ENCODE data around the gene SHROOM1. TPM values are rescaled to one million over a fixed set of nuclear protein-coding genes. Genes with fewer than 3 reads are reported as not detected.

The SHROOM1 gene
- total and polyA plus RNA-seq, 9 donors: 3.8 to 22.4 (median 8.5) TPM

DNA sequence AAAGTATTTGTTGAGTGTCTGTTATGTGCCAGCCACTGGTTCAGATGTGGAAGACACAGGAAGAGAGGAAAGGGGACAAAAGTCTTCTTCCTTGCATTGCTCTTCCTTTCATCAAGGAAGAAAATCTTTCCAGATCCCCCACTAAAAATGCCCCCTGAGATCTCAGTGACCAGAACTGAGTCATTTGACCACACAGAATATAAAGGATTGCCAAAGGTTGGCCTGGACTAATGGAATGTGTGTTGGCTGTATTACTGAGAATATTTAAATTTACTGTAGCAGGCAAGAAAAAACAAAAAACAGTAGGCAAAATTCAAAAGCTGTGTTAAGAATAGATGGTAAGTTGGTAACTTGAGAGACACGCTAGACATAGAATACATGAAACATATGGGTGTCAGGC lies 43.4 kb downstream of the SHROOM1 start:
- no peak overlapping the region for H3K27ac ChIP-seq
- WGBS, 3 donors: 74 to 89% (median 78%) methylated on average over 1 of the region's 1 CpG
- no peaks in the 10 kb centered on the region for H3K27me3 ChIP-seq
- no peaks in the 10 kb centered on the region for H3K4me1 ChIP-seq (ENCODE audit: insufficient read depth)
- TF ChIP-seq POLR2A (IDR thresholded peaks at IDR 0.05) (no peak), EP300 (IDR thresholded peaks at IDR 0.05) (no peak)
- TF ChIP-seq, protein P1, sequence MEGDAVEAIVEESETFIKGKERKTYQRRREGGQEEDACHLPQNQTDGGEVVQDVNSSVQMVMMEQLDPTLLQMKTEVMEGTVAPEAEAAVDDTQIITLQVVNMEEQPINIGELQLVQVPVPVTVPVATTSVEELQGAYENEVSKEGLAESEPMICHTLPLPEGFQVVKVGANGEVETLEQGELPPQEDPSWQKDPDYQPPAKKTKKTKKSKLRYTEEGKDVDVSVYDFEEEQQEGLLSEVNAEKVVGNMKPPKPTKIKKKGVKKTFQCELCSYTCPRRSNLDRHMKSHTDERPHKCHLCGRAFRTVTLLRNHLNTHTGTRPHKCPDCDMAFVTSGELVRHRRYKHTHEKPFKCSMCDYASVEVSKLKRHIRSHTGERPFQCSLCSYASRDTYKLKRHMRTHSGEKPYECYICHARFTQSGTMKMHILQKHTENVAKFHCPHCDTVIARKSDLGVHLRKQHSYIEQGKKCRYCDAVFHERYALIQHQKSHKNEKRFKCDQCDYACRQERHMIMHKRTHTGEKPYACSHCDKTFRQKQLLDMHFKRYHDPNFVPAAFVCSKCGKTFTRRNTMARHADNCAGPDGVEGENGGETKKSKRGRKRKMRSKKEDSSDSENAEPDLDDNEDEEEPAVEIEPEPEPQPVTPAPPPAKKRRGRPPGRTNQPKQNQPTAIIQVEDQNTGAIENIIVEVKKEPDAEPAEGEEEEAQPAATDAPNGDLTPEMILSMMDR (IDR thresholded peaks at IDR 0.05): no peak
- no peaks in the 10 kb centered on the region for H3K9me3 ChIP-seq
- intact Hi-C loops (cut with DNase I): no loop called here
- no peak for DNase-seq
- H3K4me3 ChIP-seq: no peak overlapping the region
- H3K36me3 ChIP-seq: no peaks in the 10 kb centered on the region

DNA sequence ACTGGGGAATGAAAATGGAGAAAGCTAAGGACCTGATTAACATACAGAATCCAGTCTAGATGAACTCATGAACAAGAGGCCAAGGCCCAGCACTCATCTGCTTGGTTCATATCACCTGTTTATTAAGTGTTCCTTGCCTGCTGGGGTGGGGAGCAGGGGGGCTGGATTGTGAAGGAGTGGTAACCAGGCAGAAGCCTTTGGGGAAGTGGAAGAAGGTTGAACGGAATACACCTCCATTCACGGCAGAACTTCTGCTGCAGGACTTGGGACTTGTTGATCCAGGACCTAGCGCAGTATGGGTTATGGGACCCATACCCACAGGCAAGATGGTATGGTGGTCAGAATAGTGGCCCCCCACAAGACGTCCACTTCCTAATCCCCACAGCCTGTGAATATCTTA lies 44.6 kb downstream of the SHROOM1 start:
- 94 to 96% (median 94%) methylated on average over 4 of the region's 4 CpGs for WGBS, 3 donors
- H3K27me3 ChIP-seq: no peaks in the 10 kb centered on the region
- intact Hi-C loops (cut with DNase I): no loop called here
- no peaks in the 10 kb centered on the region for H3K36me3 ChIP-seq
- H3K4me1 ChIP-seq (ENCODE audit: insufficient read depth): no peaks in the 10 kb centered on the region
- TF ChIP-seq EP300 (IDR thresholded peaks at IDR 0.05): no peak
- TF ChIP-seq POLR2A (IDR thresholded peaks at IDR 0.05): no peak
- TF ChIP-seq, protein P1 (IDR thresholded peaks at IDR 0.05): no peak
- H3K27ac ChIP-seq: no peak overlapping the region
- no peak for DNase-seq
- no peak overlapping the region for H3K4me3 ChIP-seq
- no peaks in the 10 kb centered on the region for H3K9me3 ChIP-seq

DNA sequence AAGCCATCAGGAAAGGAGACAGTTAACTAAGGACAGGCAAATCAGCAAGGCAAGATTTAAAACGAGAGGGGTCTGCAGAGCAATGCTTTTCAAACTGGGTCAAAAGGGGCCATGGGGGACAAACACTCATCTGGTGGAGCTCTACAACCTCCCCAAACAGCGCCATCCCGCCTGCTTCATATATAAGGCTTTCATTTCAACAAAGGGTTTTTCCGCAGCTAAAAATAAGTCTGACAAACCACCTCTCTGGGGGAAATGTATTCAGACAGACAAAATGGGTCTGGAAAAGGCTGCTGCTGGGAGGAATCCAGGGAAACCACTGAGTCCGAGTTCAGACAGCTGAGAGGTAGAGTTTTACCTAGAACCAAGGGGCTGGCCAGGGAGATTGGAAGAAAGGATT lies 45.1 kb downstream of the SHROOM1 start:
- no peak overlapping the region for H3K4me3 ChIP-seq
- no peaks in the 10 kb centered on the region for H3K4me1 ChIP-seq (ENCODE audit: insufficient read depth)
- no peak for DNase-seq
- no peak for TF ChIP-seq POLR2A (IDR thresholded peaks at IDR 0.05)
- TF ChIP-seq, protein P1 (IDR thresholded peaks at IDR 0.05): no peak
- no peak for TF ChIP-seq EP300 (IDR thresholded peaks at IDR 0.05)
- H3K9me3 ChIP-seq: no peaks in the 10 kb centered on the region
- no peaks in the 10 kb centered on the region for H3K27me3 ChIP-seq
- intact Hi-C loops (cut with DNase I): no loop called here
- 68 to 76% (median 73%) methylated on average over 5 of the region's 5 CpGs for WGBS, 3 donors
- no peaks in the 10 kb centered on the region for H3K36me3 ChIP-seq
- H3K27ac ChIP-seq: no peak overlapping the region

DNA sequence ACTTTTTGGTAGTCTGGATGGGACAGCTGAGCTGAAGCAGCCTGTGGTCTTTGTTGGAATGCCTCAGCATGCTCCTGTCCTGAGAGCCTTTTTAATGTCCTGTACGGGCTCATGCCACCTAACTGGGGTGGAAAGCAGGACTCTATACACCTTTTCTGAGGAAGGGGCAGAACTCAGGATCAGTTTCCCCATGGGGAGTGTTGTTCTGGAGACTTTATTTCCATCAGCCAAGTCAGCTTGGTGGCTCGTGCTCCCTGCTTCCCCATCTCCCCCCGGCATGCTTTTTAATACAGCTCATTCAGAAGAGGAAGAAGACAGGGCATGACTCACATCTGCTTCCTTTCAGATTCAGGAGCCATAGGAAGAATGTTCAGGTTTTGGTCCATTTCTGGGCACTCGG lies 48.3 kb downstream of the SHROOM1 start:
- Histone ChIP-seq H3K9me3 (no peaks in the 10 kb centered on the region), H3K4me1 (ENCODE audit: insufficient read depth) (peaks cover 3% of the 10 kb centered on the region), H3K4me3 (no peak overlapping the region), H3K27ac (no peak overlapping the region), H3K27me3 (no peaks in the 10 kb centered on the region), H3K36me3 (no peaks in the 10 kb centered on the region)
- TF ChIP-seq, protein P1 (IDR thresholded peaks at IDR 0.05): no peak
- TF ChIP-seq POLR2A (IDR thresholded peaks at IDR 0.05): no peak
- intact Hi-C loops (cut with DNase I): no loop called here
- WGBS, 3 donors: 72 to 82% (median 76%) methylated on average over 4 of the region's 4 CpGs
- no peak for DNase-seq

DNA sequence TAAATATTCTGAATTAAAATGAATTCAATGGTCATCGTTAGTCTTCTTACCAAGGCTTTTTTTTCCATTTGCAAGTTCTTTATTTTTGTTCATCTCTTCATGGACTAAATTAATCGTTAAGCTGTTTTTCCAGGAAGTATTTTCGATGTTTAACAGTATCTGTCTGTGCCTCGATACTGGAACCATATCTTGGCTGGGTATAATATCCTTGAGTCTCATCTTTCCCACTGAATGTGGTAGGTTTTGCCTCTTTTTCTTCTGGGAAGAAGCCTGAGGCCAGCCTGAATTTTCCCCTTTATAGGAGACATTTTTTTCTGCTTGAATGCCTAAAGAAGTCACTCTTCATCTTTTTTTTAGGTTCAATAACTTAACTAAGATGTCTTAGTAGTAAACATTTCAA lies 49.4 kb downstream of the SHROOM1 start:
- WGBS, 3 donors: 21 to 71% (median 37%) methylated on average over 4 of the region's 4 CpGs
- Histone ChIP-seq H3K36me3 (no peaks in the 10 kb centered on the region), H3K4me3 (no peak overlapping the region), H3K27me3 (no peaks in the 10 kb centered on the region), H3K9me3 (no peaks in the 10 kb centered on the region), H3K27ac (no peak overlapping the region), H3K4me1 (ENCODE audit: insufficient read depth) (peaks cover 4% of the 10 kb centered on the region)
- TF ChIP-seq EP300 (IDR thresholded peaks at IDR 0.05) (no peak), POLR2A (IDR thresholded peaks at IDR 0.05) (no peak)
- DNase-seq: no peak
- intact Hi-C loops (cut with DNase I): no loop called here

Measured in ovary (tissue), 9 donors.